Measurements from ENCODE around the gene NRG3. TPM values are rescaled to one million over a fixed set of nuclear protein-coding genes. Genes with fewer than 3 reads are reported as not detected.

Gene NRG3
- total and polyA plus RNA-seq, 2 of the 4 experiments (the other 2 are of a cell fraction): not detected

GRCh38 chr10:82908096-82908495, 1033.1 kb downstream of the NRG3 start:
- no peak overlapping the region for H4K91ac ChIP-seq (ENCODE audit: insufficient read depth, low read depth, low read length)
- no peak overlapping the region for H2BK120ac ChIP-seq (ENCODE audit: low read depth, low read length)
- H2AFZ ChIP-seq (replicated peaks; ENCODE audit: low read length, poor library complexity): no peak overlapping the region
- dilution Hi-C loops (cut with HindIII; ENCODE audit: low sequenced_read_pairs, unreplicated experiment): no loop called here
- H3K79me1 ChIP-seq (ENCODE audit: low read depth in 1 of 2, low read length in 2 of 2): no peaks in the 10 kb centered on the region
- no peak overlapping the region for H2BK15ac ChIP-seq (ENCODE audit: low read depth, low read length)
- H2BK5ac ChIP-seq (ENCODE audit: low read depth, low read length, poor library complexity, severe bottlenecking): no peak overlapping the region
- no peaks in the 10 kb centered on the region for H3K9me1 ChIP-seq (ENCODE audit: insufficient read depth, low read length)
- WGBS, 2 experiments (ENCODE audit: extremely low coverage in 2 of 2, insufficient read length in 1 of 2): no CpG with 5 or more reads among the region's 1 CpG
- no peak overlapping the region for H3K4me2 ChIP-seq (ENCODE audit: low read depth, low read length)
- H3K56ac ChIP-seq (ENCODE audit: extremely low read depth, insufficient read depth, low read length): no peak overlapping the region
- H3K23ac ChIP-seq (ENCODE audit: low read depth, low read length): no peak overlapping the region
- peaks cover 3% of the 10 kb centered on the region for H3K9me3 ChIP-seq (ENCODE audit: control insufficient read depth, insufficient read depth, low read length)
- H3K4ac ChIP-seq (ENCODE audit: low read depth, low read length): no peak overlapping the region
- H4K8ac ChIP-seq (ENCODE audit: low read depth in 2 of 2, low read length in 2 of 2): no peak overlapping the region
- no peak overlapping the region for H4K5ac ChIP-seq (ENCODE audit: low read depth, low read length)
- no peak overlapping the region for H3K4me3 ChIP-seq (ENCODE audit: insufficient read depth, low read depth, low read length)
- H3K27me3 ChIP-seq (ENCODE audit: control insufficient read depth, insufficient read depth, low read length): no peaks in the 10 kb centered on the region
- TF ChIP-seq RFX5 (IDR thresholded peaks at IDR 0.05; ENCODE audit: low read depth, low read length) (no peak), CHD1 (IDR thresholded peaks at IDR 0.05; ENCODE audit: low read depth, low read length) (no peak), MXI1 (IDR thresholded peaks at IDR 0.05; ENCODE audit: borderline replicate concordance, low read depth, low read length) (no peak), RCOR1 (IDR thresholded peaks at IDR 0.05; ENCODE audit: insufficient replicate concordance, low read length) (no peak), FOS (IDR thresholded peaks at IDR 0.05; ENCODE audit: low read depth, low read length) (no peak), POLR2A (IDR thresholded peaks at IDR 0.05; ENCODE audit: low read depth, low read length) (no peak), ELK1 (IDR thresholded peaks at IDR 0.05; ENCODE audit: borderline replicate concordance, low read depth, low read length) (no peak), NFE2L2 (IDR thresholded peaks at IDR 0.05; ENCODE audit: low read depth, low read length) (no peak), CEBPB (IDR thresholded peaks at IDR 0.05; ENCODE audit: low read depth, low read length) (no peak)
- ATAC-seq (ENCODE audit: low read depth) (no peak), DNase-seq (no peak)
- ChIA-PET CTCF (no interaction called here), POLR2A (ENCODE audit: unreplicated experiment) (no interaction called here)
- H3K27ac ChIP-seq (ENCODE audit: insufficient read depth, low read length): no peak overlapping the region
- H3K36me3 ChIP-seq (ENCODE audit: control insufficient read depth, insufficient read depth, low read length): no peaks in the 10 kb centered on the region
- intact Hi-C loops (cut with micrococcal nuclease): no loop called here
- BruUV-seq (replicated peaks): no TSS peak
- H3K9ac ChIP-seq (ENCODE audit: low read depth, low read length): no peak overlapping the region
- no peaks in the 10 kb centered on the region for H4K20me1 ChIP-seq (ENCODE audit: insufficient read depth, low read length)
- no peak overlapping the region for H2AK9ac ChIP-seq (replicated peaks; ENCODE audit: low read depth, low read length, poor library complexity)
- H3K18ac ChIP-seq (ENCODE audit: low read depth, low read length): no peak overlapping the region
- no peak overlapping the region for H3K14ac ChIP-seq (replicated peaks; ENCODE audit: low read depth, low read length)
- H2BK20ac ChIP-seq (ENCODE audit: low read depth, low read length): no peak overlapping the region
- H2AK5ac ChIP-seq (ENCODE audit: low read depth, low read length): no peak overlapping the region
- in situ Hi-C loops (cut with MboI; ENCODE audit: low sequenced_read_pairs): no loop called here
- no peaks in the 10 kb centered on the region for H3K4me1 ChIP-seq (ENCODE audit: control insufficient read depth, insufficient read depth, low read length)

Data from IMR-90 (cell line).